ENCODE results near the gene HIBADH. TPM values are rescaled to one million over a fixed set of nuclear protein-coding genes. Genes with fewer than 3 reads are reported as not detected.

Gene HIBADH
- total and polyA plus RNA-seq, 2 donors (not counting 3 experiments of a cell fraction or from before 2014, with no cell fraction given): 22.6 to 30.5 TPM

- intact Hi-C loops (cut with micrococcal nuclease): no loop called here
- no peak overlapping the region for H3K4me3 ChIP-seq (replicated peaks in 1 of 3; ENCODE audit: insufficient read depth in 1 of 3, low read depth in 1 of 3, low read length in 3 of 3)
- BruUV-seq (replicated peaks): no TSS peak
- no peak overlapping the region for H3K9ac ChIP-seq (replicated peaks; ENCODE audit: extremely low read depth, insufficient read depth, low read length)
- FAIRE-seq (no peak), DNase-seq (ENCODE audit: low read depth, low spot score) (no peak)
- no peaks in the 10 kb centered on the region for H3K79me2 ChIP-seq (ENCODE audit: control insufficient read depth, insufficient read depth, low read length)
- no peak overlapping the region for H3K27ac ChIP-seq (ENCODE audit: insufficient read depth, low read depth, low read length)
- TF ChIP-seq POLR2A (IDR thresholded peaks at IDR 0.05; ENCODE audit: low read depth, low read length): no peak
- no peak for TF ChIP-seq EZH2 (IDR thresholded peaks at IDR 0.05; ENCODE audit: borderline replicate concordance, low read depth, low read length, severe bottlenecking)
- TF ChIP-seq GATA2 (IDR thresholded peaks at IDR 0.05; ENCODE audit: insufficient read depth, insufficient read length, low read depth, low read length): no peak
- TF ChIP-seq, protein P1, sequence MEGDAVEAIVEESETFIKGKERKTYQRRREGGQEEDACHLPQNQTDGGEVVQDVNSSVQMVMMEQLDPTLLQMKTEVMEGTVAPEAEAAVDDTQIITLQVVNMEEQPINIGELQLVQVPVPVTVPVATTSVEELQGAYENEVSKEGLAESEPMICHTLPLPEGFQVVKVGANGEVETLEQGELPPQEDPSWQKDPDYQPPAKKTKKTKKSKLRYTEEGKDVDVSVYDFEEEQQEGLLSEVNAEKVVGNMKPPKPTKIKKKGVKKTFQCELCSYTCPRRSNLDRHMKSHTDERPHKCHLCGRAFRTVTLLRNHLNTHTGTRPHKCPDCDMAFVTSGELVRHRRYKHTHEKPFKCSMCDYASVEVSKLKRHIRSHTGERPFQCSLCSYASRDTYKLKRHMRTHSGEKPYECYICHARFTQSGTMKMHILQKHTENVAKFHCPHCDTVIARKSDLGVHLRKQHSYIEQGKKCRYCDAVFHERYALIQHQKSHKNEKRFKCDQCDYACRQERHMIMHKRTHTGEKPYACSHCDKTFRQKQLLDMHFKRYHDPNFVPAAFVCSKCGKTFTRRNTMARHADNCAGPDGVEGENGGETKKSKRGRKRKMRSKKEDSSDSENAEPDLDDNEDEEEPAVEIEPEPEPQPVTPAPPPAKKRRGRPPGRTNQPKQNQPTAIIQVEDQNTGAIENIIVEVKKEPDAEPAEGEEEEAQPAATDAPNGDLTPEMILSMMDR (IDR thresholded peaks at IDR 0.05; ENCODE audit: extremely low read depth in 1 of 2, insufficient read depth in 1 of 2, low read depth in 1 of 2, low read length in 2 of 2): no peak
- TF ChIP-seq JUN (IDR thresholded peaks at IDR 0.05; ENCODE audit: borderline replicate concordance, insufficient read depth, insufficient read length, low read depth): no peak
- TF ChIP-seq MYC (IDR thresholded peaks at IDR 0.05; ENCODE audit: low read depth, low read length): no peak
- no peak for TF ChIP-seq POLR2AphosphoS5 (IDR thresholded peaks at IDR 0.05; ENCODE audit: insufficient read depth, low read depth, low read length)
- TF ChIP-seq, protein P2, sequence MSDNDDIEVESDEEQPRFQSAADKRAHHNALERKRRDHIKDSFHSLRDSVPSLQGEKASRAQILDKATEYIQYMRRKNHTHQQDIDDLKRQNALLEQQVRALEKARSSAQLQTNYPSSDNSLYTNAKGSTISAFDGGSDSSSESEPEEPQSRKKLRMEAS (IDR thresholded peaks at IDR 0.05; ENCODE audit: insufficient read depth, insufficient read length): no peak
- TF ChIP-seq FOS (IDR thresholded peaks at IDR 0.05; ENCODE audit: borderline replicate concordance, insufficient read depth, low read length): no peak
- H2AFZ ChIP-seq (ENCODE audit: low read depth, low read length): no peak overlapping the region
- peaks cover 10% of the 10 kb centered on the region for H3K4me1 ChIP-seq (ENCODE audit: control insufficient read depth, extremely low read depth, insufficient read depth, low read length)
- H4K20me1 ChIP-seq (replicated peaks; ENCODE audit: control insufficient read depth, extremely low read depth, insufficient read depth, low read length): no peaks in the 10 kb centered on the region
- ChIA-PET CTCF (interaction anchor here (1.0 to 2.5 kb wide), 3 partner anchors 78 to 111 kb away, joined by 3 to 9 read pairs (median 3); no protein-coding TSS in a partner anchor), POLR2A (no interaction called here)
- no peaks in the 10 kb centered on the region for H3K27me3 ChIP-seq (ENCODE audit: control insufficient read depth in 2 of 2, insufficient read depth in 2 of 2, low read length in 2 of 2)
- H3K36me3 ChIP-seq (ENCODE audit: control insufficient read depth in 2 of 2, extremely low read depth in 1 of 2, insufficient read depth in 2 of 2, low read length in 2 of 2): no peaks in the 10 kb centered on the region
- no peaks in the 10 kb centered on the region for H3K9me3 ChIP-seq (replicated peaks; ENCODE audit: control insufficient read depth, insufficient read depth, low read length)
- dilution Hi-C loops (cut with MboI; ENCODE audit: extremely low pct_ligation_motif_present, low sequenced_read_pairs): no loop called here
- no peak overlapping the region for H3K4me2 ChIP-seq (ENCODE audit: insufficient read depth, low read length)
- no peaks in the 10 kb centered on the region for H3K9me1 ChIP-seq (replicated peaks; ENCODE audit: control insufficient read depth, extremely low read depth, insufficient read depth, low read length)
Measured at GRCh38 chr7:27684491-27684890, 21.8 kb upstream of the HIBADH start.

Measured in endothelial cell of umbilical vein (primary cell).